Gastrocnemius medialis (tissue), 4 donors: Measurements from ENCODE around the gene SRPK2.

Experiments
- CTCF ChIP-seq, 5 experiments: fragments of 450-650 bp in 3 of 5; fragments of 200-600 bp in 2 of 5; sonication (generic) in 2 of 5; IDR thresholded peaks in 4 of 5; conservative IDR thresholded peaks in 1 of 5; 1 replicate in 4 of 5; 2 replicates in 1 of 5; pipeline ENCODE4 v1.5.1; 2016 to 2019; ENCODE audit warnings: antibody characterized with exemption in 5 of 5, mild to moderate bottlenecking in 3 of 5, moderate library complexity in 3 of 5
- POLR2A ChIP-seq, 2 donors: fragments of 450-650 bp; IDR thresholded peaks; one replicate each; pipeline ENCODE4 v1.6.1; 2017; ENCODE audit warnings: antibody characterized with exemption in 2 of 2, mild to moderate bottlenecking in 2 of 2, moderate library complexity in 2 of 2

DNA sequence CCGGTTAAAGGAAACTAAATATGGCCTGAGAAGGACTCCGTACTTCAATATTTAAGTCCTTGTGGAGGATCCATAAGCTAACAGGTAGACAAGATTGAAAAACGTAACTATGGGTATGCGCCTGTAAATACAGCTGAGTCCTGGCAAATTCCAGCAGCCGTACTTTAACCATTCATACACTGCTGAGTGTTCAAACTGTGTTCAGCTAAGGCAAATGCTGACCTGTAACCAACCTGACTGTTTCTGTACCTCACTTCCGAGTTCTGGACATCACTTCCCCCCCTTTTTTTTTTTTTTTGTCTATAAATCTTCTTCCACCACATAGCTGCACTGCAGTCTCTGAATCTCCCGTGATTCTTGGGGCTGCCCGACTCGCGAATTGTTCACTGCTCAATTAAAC is 69.1 kb downstream of the SRPK2 start:
- TF ChIP-seq CTCF (IDR thresholded peaks at IDR 0.05 in 4 of 5, conservative IDR thresholded peaks at IDR 0.05 in 1 of 5) (no peak), POLR2A (IDR thresholded peaks at IDR 0.05) (no peak)
